PFSK-1 (cell line): ENCODE measurements around the gene SPTSSB. TPM values are rescaled to one million over a fixed set of nuclear protein-coding genes. Genes with fewer than 3 reads are reported as not detected.

Experiments
- FOXP2 ChIP-seq: optimal IDR thresholded peaks from 2 replicates; pipeline ENCODE3; 2011; ENCODE audit warnings: borderline replicate concordance, control low read depth, inconsistent platforms; ENCODE audit not compliant: insufficient read depth; ENCODE audit errors: extremely low read length, extremely low read depth
- POLR2AphosphoS5 ChIP-seq: IDR thresholded peaks from 2 replicates; pipeline ENCODE4 v1.6.1; 2012; ENCODE audit warnings: low read depth, mild to moderate bottlenecking, control low read depth, low read length, moderate library complexity
- SIN3A ChIP-seq: IDR thresholded peaks from 2 replicates; pipeline ENCODE4 v1.6.1; 2012; ENCODE audit warnings: mild to moderate bottlenecking, low read length, moderate library complexity, borderline replicate concordance; ENCODE audit not compliant: insufficient read depth
- TAF1 ChIP-seq: IDR thresholded peaks from 2 replicates; pipeline ENCODE4 v1.6.1; 2012; ENCODE audit warnings: low read length, control low read depth, borderline replicate concordance; ENCODE audit not compliant: insufficient read depth
- polyA plus RNA-seq: library from polyadenylated mRNA; unstranded; fragments of >200 nt; gene quantifications from one replicate; pipeline ENCODE4 v1.2.1, GENCODE V29; 2012; ENCODE audit warnings: low read depth, missing spikeins; ENCODE audit not compliant: insufficient read length
- TF ChIP-seq, protein P1 (sequence below), 2 experiments: IDR thresholded peaks; 2 replicates each; pipeline versions ENCODE4 v1.6.1 to v1.8.0; 2011 to 2012; ENCODE audit warnings: low read depth in 2 of 2, low read length in 2 of 2, control low read depth in 1 of 2, inconsistent platforms in 1 of 2, mild to moderate bottlenecking in 1 of 2, moderate library complexity in 1 of 2; ENCODE audit not compliant: insufficient read depth in 1 of 2

Gene SPTSSB, protein sequence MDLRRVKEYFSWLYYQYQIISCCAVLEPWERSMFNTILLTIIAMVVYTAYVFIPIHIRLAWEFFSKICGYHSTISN
- not detected for polyA plus RNA-seq

DNA sequence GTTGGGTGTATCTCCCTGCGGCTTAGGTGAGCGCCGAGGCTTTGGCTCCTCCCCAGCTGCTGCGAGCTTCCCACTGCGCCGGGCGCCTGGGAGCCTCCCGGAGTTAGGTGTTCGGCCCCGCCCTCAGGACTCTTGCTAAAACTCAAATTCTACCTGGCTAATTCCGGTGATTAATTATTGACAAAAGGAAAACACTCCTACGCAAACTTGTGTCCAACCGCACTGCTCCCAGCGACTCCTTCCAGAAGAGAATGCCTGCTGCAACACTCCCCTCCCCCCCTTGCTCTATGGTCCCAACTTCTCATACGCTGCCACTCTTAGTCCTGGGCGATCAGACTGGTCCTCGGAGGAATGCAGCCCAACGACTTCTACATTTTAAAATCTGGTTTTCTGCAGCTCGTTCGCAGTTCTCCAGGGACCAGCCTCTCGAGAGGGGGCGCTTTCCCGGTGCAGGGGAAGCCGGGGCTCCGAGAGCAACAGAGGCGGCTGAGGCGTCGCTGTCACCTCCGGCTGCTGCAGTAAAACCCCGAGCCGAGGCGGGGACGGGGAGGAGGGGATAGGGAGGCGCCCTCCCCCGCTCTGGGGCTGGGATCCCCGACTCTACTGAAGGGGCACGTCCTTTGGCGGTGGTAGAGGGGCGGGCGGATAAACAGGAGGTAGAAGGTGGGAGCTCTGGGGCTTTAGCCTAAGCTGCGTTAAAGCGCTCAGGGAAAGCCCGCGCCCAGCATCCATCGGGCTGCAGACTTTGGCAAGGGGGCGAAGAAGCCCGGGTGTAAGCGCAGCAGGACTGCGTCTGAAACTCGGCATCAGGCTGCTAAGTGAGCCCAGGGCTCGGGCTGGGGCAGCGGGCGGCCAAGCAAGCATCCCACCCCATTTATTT, at the start of gene SPTSSB:
Gene SPTSSB (minus strand): TSS at position 77 of the 880 bp plus-strand sequence. CDS start 25,194 bp downstream, outside the sequence.
- no peak for TF ChIP-seq TAF1
- no peak for TF ChIP-seq POLR2AphosphoS5
- TF ChIP-seq FOXP2, result no peak
- TF ChIP-seq, protein P1, sequence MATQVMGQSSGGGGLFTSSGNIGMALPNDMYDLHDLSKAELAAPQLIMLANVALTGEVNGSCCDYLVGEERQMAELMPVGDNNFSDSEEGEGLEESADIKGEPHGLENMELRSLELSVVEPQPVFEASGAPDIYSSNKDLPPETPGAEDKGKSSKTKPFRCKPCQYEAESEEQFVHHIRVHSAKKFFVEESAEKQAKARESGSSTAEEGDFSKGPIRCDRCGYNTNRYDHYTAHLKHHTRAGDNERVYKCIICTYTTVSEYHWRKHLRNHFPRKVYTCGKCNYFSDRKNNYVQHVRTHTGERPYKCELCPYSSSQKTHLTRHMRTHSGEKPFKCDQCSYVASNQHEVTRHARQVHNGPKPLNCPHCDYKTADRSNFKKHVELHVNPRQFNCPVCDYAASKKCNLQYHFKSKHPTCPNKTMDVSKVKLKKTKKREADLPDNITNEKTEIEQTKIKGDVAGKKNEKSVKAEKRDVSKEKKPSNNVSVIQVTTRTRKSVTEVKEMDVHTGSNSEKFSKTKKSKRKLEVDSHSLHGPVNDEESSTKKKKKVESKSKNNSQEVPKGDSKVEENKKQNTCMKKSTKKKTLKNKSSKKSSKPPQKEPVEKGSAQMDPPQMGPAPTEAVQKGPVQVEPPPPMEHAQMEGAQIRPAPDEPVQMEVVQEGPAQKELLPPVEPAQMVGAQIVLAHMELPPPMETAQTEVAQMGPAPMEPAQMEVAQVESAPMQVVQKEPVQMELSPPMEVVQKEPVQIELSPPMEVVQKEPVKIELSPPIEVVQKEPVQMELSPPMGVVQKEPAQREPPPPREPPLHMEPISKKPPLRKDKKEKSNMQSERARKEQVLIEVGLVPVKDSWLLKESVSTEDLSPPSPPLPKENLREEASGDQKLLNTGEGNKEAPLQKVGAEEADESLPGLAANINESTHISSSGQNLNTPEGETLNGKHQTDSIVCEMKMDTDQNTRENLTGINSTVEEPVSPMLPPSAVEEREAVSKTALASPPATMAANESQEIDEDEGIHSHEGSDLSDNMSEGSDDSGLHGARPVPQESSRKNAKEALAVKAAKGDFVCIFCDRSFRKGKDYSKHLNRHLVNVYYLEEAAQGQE (IDR thresholded peaks at IDR 0.05; ENCODE audit: insufficient read depth in 1 of 2, low read depth in 2 of 2, low read length in 2 of 2), result no peak
- no peak for TF ChIP-seq SIN3A

DNA sequence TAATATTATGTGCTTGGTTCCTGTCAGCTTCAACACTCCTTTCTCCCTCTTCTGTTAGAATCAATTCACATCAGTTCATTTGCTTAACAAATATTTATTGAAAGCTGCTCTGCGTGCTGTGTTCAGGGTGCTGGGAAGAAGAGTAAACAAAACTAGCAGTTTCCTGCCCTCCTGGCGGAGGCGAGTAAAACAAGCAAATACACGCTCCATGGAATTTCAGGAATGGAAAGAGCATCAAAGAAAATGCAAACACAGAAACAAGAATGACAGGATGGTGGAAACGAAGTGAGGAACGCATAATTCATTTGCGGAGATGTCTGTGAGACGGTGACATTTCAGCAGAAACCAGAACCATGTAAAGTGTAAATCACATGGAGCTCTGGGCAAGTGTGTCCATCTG, 49.4 kb upstream of the SPTSSB start:
- TF ChIP-seq POLR2AphosphoS5 (no peak), SIN3A (no peak), TAF1 (no peak), FOXP2 (no peak)
- TF ChIP-seq, protein P1 (IDR thresholded peaks at IDR 0.05; ENCODE audit: insufficient read depth in 1 of 2, low read depth in 2 of 2, low read length in 2 of 2), result no peak

DNA sequence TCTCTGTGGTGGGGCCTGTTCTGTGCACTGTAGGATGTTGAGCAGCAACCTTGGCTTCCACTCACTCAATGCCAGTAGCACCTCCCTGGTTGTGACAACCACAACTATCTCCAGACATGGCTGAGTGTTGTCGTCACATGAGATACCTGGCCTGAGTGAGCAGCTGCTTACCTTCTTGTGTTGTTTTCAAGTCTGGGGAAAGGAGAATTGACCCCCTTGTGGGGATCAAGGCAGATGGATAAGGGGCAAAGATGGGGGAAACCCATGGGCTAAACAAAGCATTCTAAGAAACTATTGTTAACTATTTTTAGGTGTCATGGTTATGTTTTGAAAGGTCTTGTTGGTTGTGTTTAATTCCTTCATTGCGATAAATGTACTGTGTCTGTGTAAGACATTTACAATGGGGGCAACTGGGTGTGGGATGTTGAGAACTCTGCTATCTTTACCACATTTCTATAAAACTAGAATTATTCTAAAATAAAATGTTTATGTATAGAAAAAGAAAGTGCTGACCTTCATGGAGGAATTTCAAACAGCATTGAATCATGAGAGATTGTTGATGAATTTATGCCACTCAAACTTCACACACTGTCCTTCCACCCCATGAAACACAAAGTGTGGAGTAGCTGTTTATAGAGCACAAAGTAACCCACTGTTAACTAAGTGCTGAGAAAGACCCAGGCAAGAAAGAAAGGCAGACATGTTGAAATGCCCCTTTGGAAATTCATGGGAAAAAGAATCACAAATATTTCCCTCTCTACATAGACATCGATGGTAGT, 48.4 kb upstream of the SPTSSB start:
- TF ChIP-seq TAF1 (no peak), POLR2AphosphoS5 (no peak), SIN3A (no peak), FOXP2 (no peak)
- TF ChIP-seq, protein P1 (IDR thresholded peaks at IDR 0.05; ENCODE audit: insufficient read depth in 1 of 2, low read depth in 2 of 2, low read length in 2 of 2), result no peak

DNA sequence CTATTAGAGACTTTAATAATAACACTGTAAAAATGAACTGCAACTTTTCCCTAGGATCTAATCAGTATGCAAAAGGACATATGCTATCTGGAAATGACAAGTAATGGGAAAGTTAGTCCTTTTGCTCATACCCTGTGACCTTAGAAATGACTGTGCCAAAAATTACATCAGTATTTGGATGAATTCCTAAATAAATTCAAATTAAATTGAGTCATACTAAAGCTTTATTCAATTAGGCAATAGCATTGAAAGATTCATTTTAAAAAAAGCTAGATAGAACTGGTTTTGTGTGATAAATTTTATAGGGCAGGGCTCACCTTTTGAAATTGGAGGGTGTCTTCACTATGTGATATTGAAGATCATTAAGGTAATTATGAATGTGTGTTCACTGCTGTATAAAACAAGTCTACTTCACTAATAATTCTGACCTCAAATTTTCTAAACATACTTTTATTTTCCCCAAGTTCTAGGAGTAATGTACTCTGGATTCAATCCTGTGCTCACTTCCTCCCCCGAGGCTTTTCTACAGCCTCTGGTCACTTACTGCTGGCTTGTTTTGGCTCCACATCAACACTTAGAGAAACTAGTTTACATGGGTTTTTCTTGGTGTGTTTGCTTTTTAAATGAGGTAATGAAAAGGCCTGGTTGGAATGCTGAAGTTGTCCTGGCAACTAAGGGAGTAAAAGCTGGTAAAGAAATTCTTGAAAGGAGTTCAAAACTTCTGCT, 44.4 kb upstream of the SPTSSB start:
- TF ChIP-seq POLR2AphosphoS5 (peak; percentile 55; the same call in 1 of the 2 replicates), SIN3A (no peak; the same call in 1 of the 2 replicates)
- TF ChIP-seq, protein P1 (IDR thresholded peaks at IDR 0.05; ENCODE audit: insufficient read depth in 1 of 2, low read depth in 2 of 2, low read length in 2 of 2), result peak in 1 of 2 experiments; percentile 51; a peak in 1 of 4 replicates
